Esophagus muscularis mucosa (tissue), 4 donors: Measurements from ENCODE around the gene UHRF1. TPM values are rescaled to one million over a fixed set of nuclear protein-coding genes. Genes with fewer than 3 reads are reported as not detected.

Source experiments
- DNase-seq: peaks from one replicate; pipeline ENCODE4 v3.0.0-alpha.2; 2017; ENCODE audit errors: extremely low spot score
- H3K27ac ChIP-seq, 4 donors: fragments of 200-600 bp; sonication (generic); replicated peaks in 1 of 4; 1 replicate in 3 of 4; 2 replicates in 1 of 4; pipeline ENCODE4 v1.5.1; 2016 to 2019; ENCODE audit warnings: mild to moderate bottlenecking in 1 of 4
- H3K27me3 ChIP-seq, 4 donors: fragments of 200-600 bp; sonication (generic); one replicate each; pipeline versions ENCODE4 v1.5.1 to v1.6.0; 2016 to 2019
- H3K36me3 ChIP-seq, 4 donors: fragments of 200-600 bp; sonication (generic); one replicate each; pipeline ENCODE4 v1.5.1; 2016 to 2019
- H3K4me1 ChIP-seq, 4 donors: fragments of 200-600 bp; sonication (generic); one replicate each; pipeline ENCODE4 v1.5.1; 2016 to 2019
- H3K4me3 ChIP-seq, 4 donors: fragments of 200-600 bp; sonication (generic); 1 replicate in 2 of 4; 2 replicates in 2 of 4; pipeline ENCODE4 v1.5.1; 2016 to 2019; ENCODE audit warnings: mild to moderate bottlenecking in 4 of 4, moderate library complexity in 1 of 4
- H3K9me3 ChIP-seq, 4 donors: fragments of 200-600 bp; sonication (generic); 1 replicate in 3 of 4; 2 replicates in 1 of 4; pipeline ENCODE4 v1.5.1; 2016 to 2019
- CTCF ChIP-seq, 3 experiments: fragments of 200-600 bp in 2 of 3; fragments of 450-650 bp in 1 of 3; sonication (generic) in 2 of 3; IDR thresholded peaks; one replicate each; pipeline ENCODE4 v1.5.1; 2017 to 2019; ENCODE audit warnings: antibody characterized with exemption in 3 of 3, mild to moderate bottlenecking in 2 of 3, moderate library complexity in 1 of 3
- EP300 ChIP-seq: sonication (generic); formaldehyde crosslinking; IDR thresholded peaks from one replicate; pipeline ENCODE4 v1.6.1; 2017; ENCODE audit warnings: antibody characterized with exemption
- POLR2A ChIP-seq: fragments of 450-650 bp; IDR thresholded peaks from one replicate; pipeline ENCODE4 v1.6.1; 2017; ENCODE audit warnings: antibody characterized with exemption, moderate library complexity, mild to moderate bottlenecking, low read depth
- POLR2AphosphoS5 ChIP-seq, 2 donors: sonication (generic); formaldehyde crosslinking; IDR thresholded peaks; one replicate each; pipeline ENCODE4 v1.6.1; 2017; ENCODE audit warnings: antibody characterized with exemption in 2 of 2
- WGBS: methylation state at CpG from one replicate; pipeline ENCODE4 v1.1.5; 2018; 5-methylcytosine and 5-hydroxymethylcytosine counted together
- intact Hi-C: fragments of 100-400 bp; cut with DNase I; formaldehyde crosslinking; loops from one replicate; pipeline ENCODE4 v1.15.1; 2023
- total RNA-seq, 4 donors: library from RNA; depleted of rRNA; stranded (reverse); fragments of >200 nt; gene quantifications; one replicate each; pipeline versions ENCODE4 v1.1.0 to v1.2.1, GENCODE V29; 2016

Gene UHRF1
- total RNA-seq, 4 donors from 2014 or later = 0.33 to 1.2 (median 0.64) TPM

DNA sequence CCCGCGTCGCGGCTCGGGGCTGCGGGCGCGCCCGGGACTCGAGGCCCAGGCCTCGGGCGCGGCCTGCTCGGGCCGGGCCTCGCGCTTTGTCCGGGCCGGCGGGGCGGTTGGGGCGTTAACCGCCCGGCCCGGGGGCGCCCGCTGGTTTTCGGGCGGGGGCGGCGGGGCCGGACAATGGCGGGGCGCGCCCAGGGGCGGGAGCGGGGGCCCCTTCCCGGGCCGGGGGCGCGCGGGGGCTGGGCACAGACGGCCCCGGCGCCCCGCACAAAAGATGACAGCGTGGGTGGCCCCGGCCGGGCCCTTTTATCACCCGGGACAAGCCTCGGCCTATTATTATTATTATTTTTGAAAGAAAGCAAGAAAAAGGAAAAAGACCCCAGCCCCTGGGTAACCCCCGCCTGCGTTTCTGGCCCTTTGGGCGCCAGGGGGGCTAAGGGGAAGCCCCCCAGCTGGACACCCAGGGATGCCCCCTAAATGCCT lies 60.0 kb downstream of the UHRF1 start:
- intact Hi-C loops = no loop called here
- DNase-seq = no peak
- peak overlapping the region; percentile 74 to 87 (median 82) for H3K27ac ChIP-seq

GRCh38 chr19:4969772-4970531 lies 60.7 kb downstream of the UHRF1 start:
- Histone ChIP-seq H3K4me1 (peaks cover 38 to 62% (median 60%) of the 10 kb centered on the region in 4 donors), H3K27ac (peak overlapping the region; percentile 74 to 87 (median 82)), H3K4me3 (peak overlapping the region; percentile 72 to 85 (median 76)), H3K9me3 (no peaks in the 10 kb centered on the region), H3K36me3 (no peaks in the 10 kb centered on the region), H3K27me3 (no peaks in the 10 kb centered on the region)
- TF ChIP-seq EP300 (no peak), CTCF (IDR thresholded peaks at IDR 0.05) (no peak), POLR2A (no peak), POLR2AphosphoS5 (IDR thresholded peaks at IDR 0.05) (peak in 1 of 2 donors; percentile 9)
- WGBS = 5% methylated on average over 23 of the region's 25 CpGs
- intact Hi-C loops = no loop called here
- no peak for DNase-seq

More for the DNA sequence above, 60.0 kb downstream of the UHRF1 start:
- H3K36me3 ChIP-seq = no peaks in the 10 kb centered on the region
- no peaks in the 10 kb centered on the region for H3K27me3 ChIP-seq
- 2% methylated on average over 13 of the region's 54 CpGs for WGBS
- H3K4me1 ChIP-seq = peaks cover 32 to 56% (median 54%) of the 10 kb centered on the region in 4 donors
- H3K4me3 ChIP-seq = peak overlapping the region; percentile 72 to 85 (median 76)
- no peaks in the 10 kb centered on the region for H3K9me3 ChIP-seq
- TF ChIP-seq POLR2A (no peak), POLR2AphosphoS5 (IDR thresholded peaks at IDR 0.05) (no peak), CTCF (IDR thresholded peaks at IDR 0.05) (no peak), EP300 (no peak)

DNA sequence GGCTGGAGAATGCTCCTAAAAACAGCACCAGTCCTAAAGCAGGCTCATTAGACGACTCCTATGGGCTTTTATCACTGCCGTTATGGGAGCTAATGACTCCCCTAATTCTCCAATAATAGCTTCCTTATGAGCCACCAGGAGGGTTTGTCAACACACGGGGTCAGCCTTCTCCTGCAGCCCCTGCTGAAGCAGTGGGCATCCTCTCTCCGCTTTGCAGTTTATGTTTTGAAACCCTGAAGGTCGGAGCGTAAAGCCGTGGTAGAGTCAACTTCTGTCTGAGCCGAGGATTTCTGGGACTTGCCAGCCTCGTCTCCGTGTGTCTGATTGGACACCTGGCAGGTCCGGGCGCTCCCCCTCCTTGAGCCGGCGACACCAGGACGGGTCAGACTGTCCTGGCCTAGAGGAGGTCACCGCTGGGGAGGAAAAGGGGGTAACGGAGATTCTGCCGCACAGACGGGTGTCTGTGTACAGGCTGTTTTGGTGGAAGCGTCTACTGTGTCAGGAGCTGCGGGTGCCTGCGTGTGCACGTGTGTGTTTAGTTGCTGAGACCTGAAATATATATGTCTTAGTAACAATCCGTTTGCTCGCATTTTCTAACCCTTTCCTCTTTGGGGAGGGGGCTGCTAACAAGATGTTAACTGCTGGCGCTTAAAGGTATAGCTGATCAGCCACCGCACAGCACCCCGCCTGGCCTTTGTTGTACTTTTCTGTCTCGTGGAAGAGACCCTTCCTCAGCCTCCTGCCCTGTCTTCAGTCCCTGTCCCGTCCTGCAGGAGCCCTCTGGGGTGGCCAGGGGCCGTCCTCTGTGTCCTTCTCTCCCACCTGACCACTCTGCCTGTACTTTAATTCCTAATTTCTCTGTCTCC lies 61.5 kb downstream of the UHRF1 start:
- H3K27ac ChIP-seq = peak overlapping the region; percentile 74 to 87 (median 82)
- peaks cover 47 to 71% (median 68%) of the 10 kb centered on the region in 4 donors for H3K4me1 ChIP-seq
- DNase-seq = no peak
- no peaks in the 10 kb centered on the region for H3K36me3 ChIP-seq
- TF ChIP-seq POLR2AphosphoS5 (IDR thresholded peaks at IDR 0.05) = peak in 1 of 2 donors; percentile 33
- no peak for TF ChIP-seq EP300
- H3K4me3 ChIP-seq = peak overlapping the region; percentile 72 to 85 (median 76)
- H3K27me3 ChIP-seq = no peaks in the 10 kb centered on the region
- intact Hi-C loops = no loop called here
- H3K9me3 ChIP-seq = no peaks in the 10 kb centered on the region
- WGBS = 11% methylated on average over 27 of the region's 31 CpGs

- Histone ChIP-seq H3K36me3 (no peaks in the 10 kb centered on the region), H3K4me3 (peak overlapping the region; percentile 72 to 85 (median 76)), H3K27me3 (no peaks in the 10 kb centered on the region), H3K4me1 (peaks cover 51 to 77% (median 74%) of the 10 kb centered on the region in 4 donors), H3K27ac (peak overlapping the region; percentile 74 to 87 (median 82)), H3K9me3 (no peaks in the 10 kb centered on the region)
- WGBS = 70% methylated on average over 4 of the region's 10 CpGs
- intact Hi-C loops = no loop called here
- no peak for DNase-seq
- TF ChIP-seq POLR2AphosphoS5 (IDR thresholded peaks at IDR 0.05) (peak in 1 of 2 donors; percentile 40), POLR2A (no peak)
Measured at GRCh38 chr19:4971424-4971793, 62.1 kb downstream of the UHRF1 start.

GRCh38 chr19:4971816-4972495 lies 62.7 kb downstream of the UHRF1 start:
- Histone ChIP-seq H3K36me3 (no peaks in the 10 kb centered on the region), H3K4me3 (peak overlapping the region; percentile 72 to 85 (median 76)), H3K27me3 (no peaks in the 10 kb centered on the region), H3K4me1 (peaks cover 57 to 82% (median 79%) of the 10 kb centered on the region in 4 donors), H3K9me3 (no peaks in the 10 kb centered on the region), H3K27ac (peak overlapping the region; percentile 74 to 87 (median 82))
- WGBS = 96% methylated on average over 9 of the region's 19 CpGs
- no peak for DNase-seq
- no peak for TF ChIP-seq EP300
- TF ChIP-seq POLR2AphosphoS5 (IDR thresholded peaks at IDR 0.05) = no peak
- no peak for TF ChIP-seq CTCF (IDR thresholded peaks at IDR 0.05)
- no peak for TF ChIP-seq POLR2A
- intact Hi-C loops = no loop called here
